ENCODE data around the gene PXMP2. TPM values are rescaled to one million over a fixed set of nuclear protein-coding genes. Genes with fewer than 3 reads are reported as not detected.

The PXMP2 gene
- total RNA-seq, 1 donor from 2014 or later, result 9.0 TPM

- H3K4me2 ChIP-seq (ENCODE audit: low read length), result no peak overlapping the region
- no peak overlapping the region for H3K4me3 ChIP-seq (ENCODE audit: insufficient read depth, low read depth, low read length)
- H3K27ac ChIP-seq (ENCODE audit: low read depth, low read length), result no peak overlapping the region
- no peak overlapping the region for H3K9ac ChIP-seq (ENCODE audit: low read length)
- Mint-ChIP-seq H3K9me3 (ENCODE audit: unreplicated experiment) (peaks cover 2% of the 10 kb centered on the region), H3K27ac (ENCODE audit: unreplicated experiment) (peak overlapping the region; percentile 58), H3K36me3 (ENCODE audit: low read depth, unreplicated experiment) (peaks cover 22% of the 10 kb centered on the region), H3K4me1 (ENCODE audit: low read depth, unreplicated experiment) (no peaks in the 10 kb centered on the region), H3K4me3 (ENCODE audit: unreplicated experiment) (no peak overlapping the region), H3K27me3 (ENCODE audit: low read depth, unreplicated experiment) (peaks cover 2% of the 10 kb centered on the region)
- no peaks in the 10 kb centered on the region for H3K9me3 ChIP-seq (ENCODE audit: insufficient read depth, low read depth, low read length)
- no peaks in the 10 kb centered on the region for H3K27me3 ChIP-seq (ENCODE audit: insufficient read depth, low read length)
- peaks cover 15% of the 10 kb centered on the region for H3K36me3 ChIP-seq (ENCODE audit: insufficient read depth, low read length)
- no peaks in the 10 kb centered on the region for H4K20me1 ChIP-seq (ENCODE audit: insufficient read depth, low read length)
- no peak for TF ChIP-seq EZH2 (IDR thresholded peaks at IDR 0.05; ENCODE audit: insufficient read depth, low read length)
- TF ChIP-seq CTCF (IDR thresholded peaks at IDR 0.05; ENCODE audit: insufficient read depth, low read depth, low read length), result no peak
- no peaks in the 10 kb centered on the region for H3K4me1 ChIP-seq (ENCODE audit: insufficient read depth, low read length)
- H3K79me2 ChIP-seq (ENCODE audit: insufficient read depth, low read length), result no peaks in the 10 kb centered on the region
- H2AFZ ChIP-seq (ENCODE audit: low read depth, low read length), result no peak overlapping the region
- FAIRE-seq (no peak), DNase-seq (ENCODE audit: low read depth) (no peak)
Measured at GRCh38 chr12:132668191-132669088, 18.9 kb upstream of the PXMP2 start.

GRCh38 chr12:132669166-132669879 is 18.1 kb upstream of the PXMP2 start:
- Histone ChIP-seq H4K20me1 (ENCODE audit: insufficient read depth, low read length) (no peaks in the 10 kb centered on the region), H3K36me3 (ENCODE audit: insufficient read depth, low read length) (peaks cover 17% of the 10 kb centered on the region), H3K9ac (ENCODE audit: low read length) (no peak overlapping the region), H3K4me3 (ENCODE audit: insufficient read depth, low read depth, low read length) (no peak overlapping the region), H3K4me2 (ENCODE audit: low read length) (no peak overlapping the region), H2AFZ (ENCODE audit: low read depth, low read length) (no peak overlapping the region), H3K27me3 (ENCODE audit: insufficient read depth, low read length) (no peaks in the 10 kb centered on the region), H3K4me1 (ENCODE audit: insufficient read depth, low read length) (no peaks in the 10 kb centered on the region), H3K79me2 (ENCODE audit: insufficient read depth, low read length) (no peaks in the 10 kb centered on the region), H3K27ac (ENCODE audit: low read depth, low read length) (no peak overlapping the region), H3K9me3 (ENCODE audit: insufficient read depth, low read depth, low read length) (no peaks in the 10 kb centered on the region)
- H3K36me3 Mint-ChIP-seq (ENCODE audit: low read depth, unreplicated experiment), result peaks cover 27% of the 10 kb centered on the region
- H3K4me1 Mint-ChIP-seq (ENCODE audit: low read depth, unreplicated experiment), result no peaks in the 10 kb centered on the region
- no peak for TF ChIP-seq EZH2 (IDR thresholded peaks at IDR 0.05; ENCODE audit: insufficient read depth, low read length)
- TF ChIP-seq CTCF (IDR thresholded peaks at IDR 0.05; ENCODE audit: insufficient read depth, low read depth, low read length), result no peak
- no peak for DNase-seq (ENCODE audit: low read depth)
- peaks cover 2% of the 10 kb centered on the region for H3K27me3 Mint-ChIP-seq (ENCODE audit: low read depth, unreplicated experiment)
- no peak for FAIRE-seq
- H3K4me3 Mint-ChIP-seq (ENCODE audit: unreplicated experiment), result no peak overlapping the region
- peaks cover 2% of the 10 kb centered on the region for H3K9me3 Mint-ChIP-seq (ENCODE audit: unreplicated experiment)
- no peak overlapping the region for H3K27ac Mint-ChIP-seq (ENCODE audit: unreplicated experiment)

Measured in astrocyte (in vitro differentiated cells and primary cell).